NCI-H524 (cell line): Measurements from ENCODE around the gene CHIT1.

Experiments
- DNase-seq, 2 experiments: peaks; one replicate each; lab custom pipeline; 2025; lab: John Stamatoyannopoulos, UW

The CHIT1 gene

GRCh38 chr1:203216274-203217138, 13.0 kb downstream of the CHIT1 start:
- DNase-seq: peak; percentile 74 to 84

GRCh38 chr1:203215573-203215972, 13.9 kb downstream of the CHIT1 start:
- DNase-seq: peak in 1 of 2 experiments; percentile 27

- DNase-seq: no peak
Measured at GRCh38 chr1:203214871-203215270, 14.6 kb downstream of the CHIT1 start.

GRCh38 chr1:203213126-203213525, 16.3 kb downstream of the CHIT1 start:
- DNase-seq: no peak

- no peak for DNase-seq
Measured at GRCh38 chr1:203211812-203212211, 17.7 kb downstream of the CHIT1 start.

- no peak for DNase-seq
Measured at GRCh38 chr1:203210988-203211387, 18.5 kb downstream of the CHIT1 start.

- no peak for DNase-seq
Measured at GRCh38 chr1:203210350-203210749, 19.1 kb downstream of the CHIT1 start.

- no peak for DNase-seq
Measured at GRCh38 chr1:203208181-203208580, 21.3 kb downstream of the CHIT1 start.

GRCh38 chr1:203207751-203208150, 21.7 kb downstream of the CHIT1 start:
- DNase-seq: peak; percentile 92 to 98

GRCh38 chr1:203206129-203206687, 23.3 kb downstream of the CHIT1 start:
- no peak for DNase-seq

GRCh38 chr1:203204756-203205155, 24.7 kb downstream of the CHIT1 start:
- no peak for DNase-seq

- DNase-seq: no peak
Measured at GRCh38 chr1:203202431-203203245, 26.8 kb downstream of the CHIT1 start.

GRCh38 chr1:203201516-203202205, 27.8 kb downstream of the CHIT1 start:
- no peak for DNase-seq

- DNase-seq: no peak
Measured at GRCh38 chr1:203200916-203201315, 28.6 kb downstream of the CHIT1 start.

- no peak for DNase-seq
Measured at GRCh38 chr1:203199816-203200571, 29.5 kb downstream of the CHIT1 start.

GRCh38 chr1:203199481-203199815, 30.0 kb downstream of the CHIT1 start:
- DNase-seq: no peak

GRCh38 chr1:203199002-203199401, 30.5 kb downstream of the CHIT1 start:
- DNase-seq: no peak

GRCh38 chr1:203197625-203198024, 31.8 kb downstream of the CHIT1 start:
- DNase-seq: no peak

- DNase-seq: no peak
Measured at GRCh38 chr1:203196371-203196770, 33.1 kb downstream of the CHIT1 start.

- no peak for DNase-seq
Measured at GRCh38 chr1:203190949-203191348, 38.5 kb downstream of the CHIT1 start.

- no peak for DNase-seq
Measured at GRCh38 chr1:203189951-203190352, 39.5 kb downstream of the CHIT1 start.
